H1 (cell line): ENCODE data around the gene RPS6KA2. TPM values are rescaled to one million over a fixed set of nuclear protein-coding genes. Genes with fewer than 3 reads are reported as not detected.

ENCODE experiments used
- CTCF ChIA-PET: fragments of 300-600 bp; sonication (Branson Sonifier 250); formaldehyde crosslinking; loops from one replicate; lab custom pipeline; 2021; ENCODE audit not compliant: partially characterized antibody; lab: Charles Lee
- POLR2A ChIA-PET: fragments of 300-600 bp; sonication (Branson Sonifier 250); formaldehyde crosslinking; loops from one replicate; lab custom pipeline; 2021; ENCODE audit warnings: inconsistent platforms; ENCODE audit not compliant: partially characterized antibody; lab: Charles Lee
- DNase-seq, 2 experiments: peaks; one replicate each; pipeline versions ENCODE4 v3.0.0 to v3.0.0-alpha.2; 2010 to 2022; ENCODE audit warnings: low spot score in 2 of 2, low read depth in 1 of 2, mixed read lengths in 1 of 2
- FAIRE-seq: peaks from 2 replicates; lab custom pipeline; 2011; peaks lifted over from hg19 to GRCh38; lab: Jason Lieb, UNC
- H2AFZ ChIP-seq: 2 replicates; pipeline ENCODE4 v1.8.1; 2012; ENCODE audit warnings: low read length, inconsistent platforms
- H2AK5ac ChIP-seq: 2 replicates; pipeline ENCODE4 v1.6.1; 2013; ENCODE audit warnings: low read depth, low read length
- H2BK120ac ChIP-seq: replicated peaks from 2 replicates; pipeline ENCODE3; 2013; ENCODE audit warnings: low read depth, low read length, inconsistent platforms
- H2BK12ac ChIP-seq: 2 replicates; pipeline ENCODE4 v1.6.1; 2013; ENCODE audit warnings: low read depth, low read length
- H2BK15ac ChIP-seq: 2 replicates; pipeline ENCODE4 v1.6.1; 2013; ENCODE audit warnings: low read length
- H2BK20ac ChIP-seq: 2 replicates; pipeline ENCODE4 v1.6.1; 2013; ENCODE audit warnings: low read length
- H2BK5ac ChIP-seq: 2 replicates; pipeline ENCODE4 v1.6.1; 2013; ENCODE audit warnings: low read depth, low read length
- H3K14ac ChIP-seq: 2 replicates; pipeline ENCODE4 v1.6.1; 2013; ENCODE audit warnings: inconsistent platforms; ENCODE audit not compliant: insufficient read length
- H3K18ac ChIP-seq: 2 replicates; pipeline ENCODE4 v1.6.1; 2013; ENCODE audit warnings: low read length; ENCODE audit errors: extremely low read depth
- H3K23ac ChIP-seq: 2 replicates; pipeline ENCODE4 v1.6.1; 2013; ENCODE audit warnings: inconsistent platforms; ENCODE audit not compliant: insufficient read length
- H3K23me2 ChIP-seq: 2 replicates; pipeline ENCODE4 v1.6.1; 2013; ENCODE audit warnings: low read depth, low read length
- H3K27ac ChIP-seq: 2 replicates; pipeline ENCODE4 v1.6.1; 2011; ENCODE audit warnings: low read depth, low read length, inconsistent platforms
- H3K27me3 ChIP-seq, 4 experiments: replicated peaks in 1 of 4; 1 replicate in 1 of 4; 2 replicates in 3 of 4; pipeline versions ENCODE4 v1.6.1 to v1.8.1; 2011 to 2013; ENCODE audit warnings: low read length in 3 of 4, mild to moderate bottlenecking in 3 of 4, inconsistent platforms in 2 of 4, mixed read lengths in 2 of 4, moderate library complexity in 1 of 4; ENCODE audit not compliant: control insufficient read depth in 3 of 4, insufficient read depth in 3 of 4; ENCODE audit errors: extremely low read depth in 1 of 4
- H3K36me3 ChIP-seq, 4 experiments: 2 replicates each; pipeline versions ENCODE4 v1.6.1 to v1.8.1; 2011 to 2013; ENCODE audit warnings: mild to moderate bottlenecking in 4 of 4, low read length in 3 of 4, moderate library complexity in 2 of 4, control low read depth in 1 of 4, inconsistent platforms in 1 of 4; ENCODE audit not compliant: insufficient read depth in 4 of 4, control insufficient read depth in 2 of 4
- H3K4ac ChIP-seq: replicated peaks from 2 replicates; pipeline ENCODE3; 2013; ENCODE audit warnings: low read length, low read depth, mixed read lengths, inconsistent platforms; ENCODE audit not compliant: insufficient read length
- H3K4me1 ChIP-seq, 4 experiments: replicated peaks in 1 of 4; 1 replicate in 1 of 4; 2 replicates in 3 of 4; pipeline versions ENCODE4 v1.6.1 to v1.8.1; 2011 to 2013; ENCODE audit warnings: low read length in 3 of 4, inconsistent platforms in 2 of 4, mixed read lengths in 1 of 4; ENCODE audit not compliant: insufficient read depth in 4 of 4, control insufficient read depth in 3 of 4
- H3K4me2 ChIP-seq, 2 experiments: 2 replicates each; pipeline versions ENCODE4 v1.6.1 to v1.8.1; 2011 to 2013; ENCODE audit warnings: low read depth in 2 of 2, low read length in 2 of 2, control low read depth in 1 of 2, inconsistent platforms in 1 of 2, mild to moderate bottlenecking in 1 of 2; ENCODE audit not compliant: insufficient read depth in 1 of 2
- H3K4me3 ChIP-seq, 4 experiments: fragments of 200-600, 300-600 bp in 1 of 4; sonication (generic), shearing (Covaris generic), sonication (Bioruptor Twin) in 1 of 4; 2 replicates each; pipeline versions ENCODE4 v1.5.1 to v1.8.1; 2011 to 2016; ENCODE audit warnings: low read length in 4 of 4, low read depth in 3 of 4, control low read depth in 2 of 4, inconsistent platforms in 2 of 4, mild to moderate bottlenecking in 2 of 4, mixed read lengths in 1 of 4, moderate library complexity in 1 of 4; ENCODE audit not compliant: insufficient read depth in 2 of 4; ENCODE audit errors: extremely low read depth in 1 of 4
- H3K56ac ChIP-seq: replicated peaks from 2 replicates; pipeline ENCODE3; 2013; ENCODE audit warnings: low read depth, mild to moderate bottlenecking, mixed read lengths, low read length, inconsistent platforms; ENCODE audit not compliant: insufficient read length
- H3K79me1 ChIP-seq: 2 replicates; pipeline ENCODE4 v1.6.1; 2013; ENCODE audit warnings: low read depth, low read length, control low read depth
- H3K79me2 ChIP-seq, 2 experiments: 2 replicates each; pipeline versions ENCODE4 v1.6.1 to v1.8.1; 2012 to 2013; ENCODE audit warnings: low read length in 2 of 2, mild to moderate bottlenecking in 2 of 2, inconsistent platforms in 1 of 2; ENCODE audit not compliant: insufficient read depth in 2 of 2, control insufficient read depth in 1 of 2
- H3K9ac ChIP-seq, 4 experiments: replicated peaks in 1 of 4; 1 replicate in 1 of 4; 2 replicates in 3 of 4; pipeline versions ENCODE4 v1.6.1 to v1.8.1; 2011 to 2013; ENCODE audit warnings: low read depth in 3 of 4, low read length in 3 of 4, control low read depth in 2 of 4, mild to moderate bottlenecking in 2 of 4, moderate library complexity in 2 of 4, inconsistent platforms in 1 of 4; ENCODE audit errors: extremely low read depth in 1 of 4
- H3K9me3 ChIP-seq, 2 experiments: 2 replicates each; pipeline versions ENCODE4 v1.6.1 to v1.8.1; 2012 to 2013; ENCODE audit warnings: mild to moderate bottlenecking in 2 of 2, moderate library complexity in 2 of 2, control low read depth in 1 of 2, inconsistent platforms in 1 of 2, low read depth in 1 of 2, low read length in 1 of 2, mixed read lengths in 1 of 2; ENCODE audit not compliant: insufficient read depth in 2 of 2
- H4K20me1 ChIP-seq, 2 experiments: replicated peaks in 1 of 2; 2 replicates each; pipeline versions ENCODE3 to v1.8.1; 2011 to 2013; ENCODE audit warnings: inconsistent platforms in 2 of 2, low read length in 2 of 2, mild to moderate bottlenecking in 1 of 2; ENCODE audit not compliant: insufficient read depth in 2 of 2, control insufficient read depth in 1 of 2
- H4K5ac ChIP-seq: 2 replicates; pipeline ENCODE4 v1.6.1; 2013; ENCODE audit warnings: low read length, low read depth, mixed read lengths, inconsistent platforms; ENCODE audit not compliant: insufficient read length
- H4K8ac ChIP-seq: 2 replicates; pipeline ENCODE4 v1.8.0; 2013; ENCODE audit warnings: mild to moderate bottlenecking, moderate library complexity, low read length, inconsistent platforms; ENCODE audit not compliant: insufficient read depth; ENCODE audit errors: extremely low read depth
- H4K91ac ChIP-seq: replicated peaks from 2 replicates; pipeline ENCODE3; 2013; ENCODE audit warnings: low read length, mixed read lengths, inconsistent platforms; ENCODE audit not compliant: insufficient read length
- ATF2 ChIP-seq: IDR thresholded peaks from 2 replicates; pipeline ENCODE4 v1.6.1; 2012; ENCODE audit warnings: low read length, inconsistent platforms
- EGR1 ChIP-seq: IDR thresholded peaks from 2 replicates; pipeline ENCODE4 v1.6.1; 2011; ENCODE audit warnings: low read depth, low read length, borderline replicate concordance
- NANOG ChIP-seq: IDR thresholded peaks from 2 replicates; pipeline ENCODE4 v1.6.1; 2011; ENCODE audit warnings: low read length, low read depth, mild to moderate bottlenecking, inconsistent platforms; ENCODE audit not compliant: insufficient read depth, poor library complexity, severe bottlenecking
- SIRT6 ChIP-seq: IDR thresholded peaks from one replicate; pipeline ENCODE4 v1.7.1; 2012; ENCODE audit warnings: low read length, inconsistent platforms
- TAF1 ChIP-seq: IDR thresholded peaks from 2 replicates; pipeline ENCODE4 v1.6.1; 2011; ENCODE audit warnings: mild to moderate bottlenecking, low read depth, low read length
- WGBS, 2 experiments: shearing (Covaris generic) in 1 of 2; methylation state at CpG; one replicate each; pipeline versions ENCODE4 v1.1.6 to v1.1.7; 2013 to 2015; ENCODE audit warnings: low lambda C conversion rate in 2 of 2, mixed read lengths in 2 of 2, inconsistent platforms in 1 of 2, low coverage in 1 of 2, missing lambda C conversion rate in 1 of 2; ENCODE audit not compliant: insufficient replicate concordance in 2 of 2, insufficient coverage in 1 of 2, insufficient read length in 1 of 2; ENCODE audit errors: extremely low coverage in 1 of 2, missing lambda C conversion rate in 1 of 2; 5-methylcytosine and 5-hydroxymethylcytosine counted together
- polyA plus RNA-seq, 7 experiments: library from polyadenylated mRNA; depleted of rRNA in 3 of 7; stranded (reverse) in 5 of 7; unstranded in 2 of 7; fragments of >200 nt in 5 of 7; fragments of 200-250 nt in 2 of 7; gene quantifications; 1 replicate in 5 of 7; 2 replicates in 1 of 7; 4 replicates in 1 of 7; pipeline versions ENCODE4 v1.2.1 to v1.2.3, GENCODE V29; 2011 to 2013; ENCODE audit warnings: missing spikeins in 2 of 7, mixed read lengths in 2 of 7
- total RNA-seq: library from RNA; stranded (reverse); fragmentation: NEBNext Ultra II Directional; extraction: Animal tissue kit (Norgen Biotek cat#: 25700); gene quantifications from 2 replicates; pipeline ENCODE4 v1.2.1, GENCODE V29; 2021
- TF ChIP-seq, protein P1 (sequence below): IDR thresholded peaks from 2 replicates; pipeline ENCODE4 v1.6.1; 2011; ENCODE audit warnings: low read depth, mild to moderate bottlenecking, low read length; ENCODE audit not compliant: insufficient read depth

RPS6KA2 gene
- total and polyA plus RNA-seq, 2 of the 8 experiments (the other 6 are each of a cell fraction or from before 2014, with no cell fraction given) = 8.8 to 25.7 TPM

DNA sequence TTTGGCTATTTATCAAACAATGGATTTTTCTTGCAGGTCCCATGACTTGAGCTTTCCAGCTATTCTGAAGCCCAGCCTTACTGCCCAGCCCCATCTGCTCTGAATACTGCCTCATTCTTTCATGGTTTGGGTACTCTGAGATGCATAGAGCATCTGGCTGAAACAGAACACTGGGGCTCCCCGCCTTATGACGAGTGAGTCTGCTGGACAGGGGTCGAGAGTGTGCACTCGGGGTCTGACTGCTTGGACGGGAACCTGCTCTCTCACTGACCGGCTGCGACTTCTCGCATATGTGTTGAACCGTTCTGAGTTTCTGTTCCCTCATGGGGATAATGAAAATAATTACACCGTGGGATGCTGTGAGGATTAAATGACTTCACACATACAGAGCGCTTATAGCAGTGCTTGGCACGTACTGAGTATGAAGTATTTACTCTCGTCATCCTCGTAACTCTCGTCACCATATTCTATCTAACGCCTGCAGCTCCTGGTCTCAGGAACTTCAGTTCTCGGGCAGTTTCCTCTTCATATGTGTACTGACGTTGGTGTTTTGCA, 184.8 kb downstream of the RPS6KA2 start:
- ChIA-PET POLR2A (interaction anchor here (1.3 to 1.4 kb wide), 2 partner anchors 13 to 16 kb away, joined by 3 to 5 read pairs; no protein-coding TSS in a partner anchor), CTCF (interaction anchor here (0.8 to 1.5 kb wide), 7 partner anchors 10 to 261 kb away, joined by 3 to 7 read pairs (median 4); no protein-coding TSS in a partner anchor)
- Histone ChIP-seq H2BK120ac (no peak overlapping the region), H2AFZ (no peak overlapping the region), H4K5ac (no peak overlapping the region), H3K56ac (no peak overlapping the region), H3K4ac (no peak overlapping the region), H3K36me3 (no peaks in the 10 kb centered on the region; a peak in 2 of 8 replicates), H3K79me1 (no peaks in the 10 kb centered on the region), H4K20me1 (peaks cover 0 to 2% of the 10 kb centered on the region in 2 experiments), H3K27me3 (no peaks in the 10 kb centered on the region), H2BK5ac (no peak overlapping the region), H3K23me2 (no peaks in the 10 kb centered on the region), H3K18ac (no peak overlapping the region), H3K79me2 (no peaks in the 10 kb centered on the region), H3K9ac (no peak overlapping the region), H2BK12ac (no peak overlapping the region), H2BK15ac (no peak overlapping the region), H3K23ac (no peak overlapping the region), H3K27ac (no peak overlapping the region), H2AK5ac (no peak overlapping the region), H4K91ac (no peak overlapping the region), H2BK20ac (no peak overlapping the region), H3K4me3 (no peak overlapping the region), H3K14ac (no peak overlapping the region), H3K4me2 (no peak overlapping the region), H3K9me3 (no peaks in the 10 kb centered on the region), H4K8ac (no peak overlapping the region), H3K4me1 (no peaks in the 10 kb centered on the region)
- FAIRE-seq = no peak
- TF ChIP-seq EGR1 = no peak
- no peak for TF ChIP-seq TAF1
- TF ChIP-seq NANOG = no peak
- TF ChIP-seq, protein P1, sequence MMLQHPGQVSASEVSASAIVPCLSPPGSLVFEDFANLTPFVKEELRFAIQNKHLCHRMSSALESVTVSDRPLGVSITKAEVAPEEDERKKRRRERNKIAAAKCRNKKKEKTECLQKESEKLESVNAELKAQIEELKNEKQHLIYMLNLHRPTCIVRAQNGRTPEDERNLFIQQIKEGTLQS = no peak
- no peak for TF ChIP-seq ATF2
- no peak for TF ChIP-seq SIRT6
- DNase-seq = no peak
- 84% methylated on average over 18 of the region's 18 CpGs; no CpG with 5 or more reads in 1 of the 2 experiments for WGBS, 2 experiments
